ENCODE measurements around the gene MAP3K6.

MAP3K6 gene

GRCh38 chr1:27372808-27373690, 6.3 kb upstream of the MAP3K6 start:
- TF ChIP-seq CTCF (IDR thresholded peaks at IDR 0.05): no peak

- TF ChIP-seq CTCF (IDR thresholded peaks at IDR 0.05): no peak
Measured at GRCh38 chr1:27372022-27372807, 5.5 kb upstream of the MAP3K6 start.

- TF ChIP-seq CTCF (IDR thresholded peaks at IDR 0.05): no peak
Measured at GRCh38 chr1:27368869-27369582, 2.3 kb upstream of the MAP3K6 start.

GRCh38 chr1:27367160-27367650, 444 bp upstream of the MAP3K6 start:
- no peak for TF ChIP-seq CTCF (IDR thresholded peaks at IDR 0.05)

- no peak for TF ChIP-seq CTCF (IDR thresholded peaks at IDR 0.05)
Measured at GRCh38 chr1:27366113-27366410, 699 bp downstream of the MAP3K6 start.

- no peak for TF ChIP-seq CTCF (IDR thresholded peaks at IDR 0.05)
Measured at GRCh38 chr1:27365372-27366112, 1.2 kb downstream of the MAP3K6 start.
